T-helper 17 cell (primary cell): ENCODE measurements around the gene SAMD13. TPM values are rescaled to one million over a fixed set of nuclear protein-coding genes. Genes with fewer than 3 reads are reported as not detected.

Source experiments
- total RNA-seq, 4 donors: library from RNA in 2 of 4; stranded (reverse) in 2 of 4; gene quantifications; one replicate each; pipeline ENCODE4 v1.2.3 and lab custom pipeline; 2022 to 2026

SAMD13 gene
- total RNA-seq, 2 donors from 2014 or later = not detected

Other genes with a start within 250 kb of the SAMD13 start
- gene PRKACB, start 157.4 kb upstream of the SAMD13 start, total RNA-seq = 10 to 100 TPM; 72.8 to 77.6 TPM
- not detected for gene DNASE2B, start 96.8 kb downstream of the SAMD13 start, total RNA-seq
- gene RPF1, start 177.6 kb downstream of the SAMD13 start, total RNA-seq = 10 to 100 TPM; 41.0 to 52.7 TPM
- gene SPATA1, start 204.7 kb downstream of the SAMD13 start, total RNA-seq = 1 to 10 TPM in 1 of 2 donors, not detected in 1; 1.2 TPM
- 10 to 100 TPM; 27.6 to 34.8 TPM for gene GNG5, start 204.9 kb downstream of the SAMD13 start, total RNA-seq